ENCODE measurements around the gene CLSTN3. TPM values are rescaled to one million over a fixed set of nuclear protein-coding genes. Genes with fewer than 3 reads are reported as not detected.

Gene CLSTN3
- 125 and 134 TPM in 2 replicates for polyA plus RNA-seq

GRCh38 chr12:7129872-7130691 is at the start of gene CLSTN3:
Gene CLSTN3 (plus strand): TSS chr12:7130371. CDS start chr12:7130649, 278 bp downstream.

GRCh38 chr12:7092229-7092985 is 37.8 kb upstream of the CLSTN3 start, which contains the start of gene C1R:
Gene C1R (minus strand): TSS chr12:7092445. CDS start chr12:7092388, 57 bp downstream.

GRCh38 chr12:7108796-7109571 is 21.2 kb upstream of the CLSTN3 start, which contains the start of gene C1RL:
Gene C1RL (minus strand): TSS chr12:7109214. CDS start chr12:7109180, 34 bp downstream.

GRCh38 chr12:7128681-7129286 is 1.4 kb upstream of the CLSTN3 start, which contains the start of gene RBP5:
Gene RBP5 (minus strand): TSS chr12:7128889. CDS start chr12:7128775, 114 bp downstream.

GRCh38 chr12:7189398-7190267 is 59.5 kb downstream of the CLSTN3 start, which contains the start of gene PEX5:
Gene PEX5 (plus strand): TSS chr12:7189686. CDS start chr12:7190378, 692 bp downstream.

Other genes with a start within 250 kb of the CLSTN3 start
- gene LRRC23, start 225.5 kb upstream of the CLSTN3 start, polyA plus RNA-seq, result 3.5 and 6.7 TPM in 2 replicates
- gene ENO2, start 215.8 kb upstream of the CLSTN3 start, polyA plus RNA-seq, result 224 and 335 TPM in 2 replicates
- 1.6 and 2.4 TPM in 2 replicates for gene ATN1, start 202.4 kb upstream of the CLSTN3 start, polyA plus RNA-seq
- gene RNU7-1, start 186.6 kb upstream of the CLSTN3 start, polyA plus RNA-seq, result not detected in 2 replicates
- 313 and 357 TPM in 2 replicates for gene C12orf57, start 186.3 kb upstream of the CLSTN3 start, polyA plus RNA-seq
- gene PTPN6, start 179.0 kb upstream of the CLSTN3 start, polyA plus RNA-seq, result 0.39 TPM in 1 of 2 replicates, not detected in the other
- gene PHB2, start 159.7 kb upstream of the CLSTN3 start, polyA plus RNA-seq, result 66.1 and 89.6 TPM in 2 replicates
- 36.1 and 37.1 TPM in 2 replicates for gene EMG1, start 159.5 kb upstream of the CLSTN3 start, polyA plus RNA-seq
- 4.4 and 5.9 TPM in 2 replicates for gene LPCAT3, start 111.9 kb upstream of the CLSTN3 start, polyA plus RNA-seq
- gene C1S, start 69.7 kb upstream of the CLSTN3 start, polyA plus RNA-seq, result 9.1 and 16.7 TPM in 2 replicates
- 0.78 and 8.0 TPM in 2 replicates for gene C1R, start 37.9 kb upstream of the CLSTN3 start, polyA plus RNA-seq
- gene C1RL, start 21.2 kb upstream of the CLSTN3 start, polyA plus RNA-seq, result 2.8 and 4.1 TPM in 2 replicates
- 1.4 TPM in 1 of 2 replicates, not detected in the other for gene RBP5, start 1.5 kb upstream of the CLSTN3 start, polyA plus RNA-seq
- gene PEX5, start 59.3 kb downstream of the CLSTN3 start, polyA plus RNA-seq, result 4.6 and 5.6 TPM in 2 replicates
- not detected in 2 replicates for gene ACSM4, start 173.7 kb downstream of the CLSTN3 start, polyA plus RNA-seq